Heart left ventricle (tissue), 13 donors: Measurements from ENCODE around the gene HERC4.

Source experiments
- POLR2A ChIP-seq, 2 donors: fragments of 450-650 bp; IDR thresholded peaks; one replicate each; pipeline ENCODE4 v1.6.1; 2017; ENCODE audit warnings: antibody characterized with exemption in 2 of 2, mild to moderate bottlenecking in 2 of 2, moderate library complexity in 2 of 2
- TF ChIP-seq, protein P1 (sequence below), 12 donors: fragments of 200-600 bp; sonication (generic) in 4 of 12; IDR thresholded peaks; one replicate each; pipeline versions ENCODE4 v1.5.0 to v1.8.0; 2018 to 2022; ENCODE audit warnings: antibody characterized with exemption in 12 of 12, mild to moderate bottlenecking in 5 of 12
- donor health status: ischemic (EF 13 %, LVEDD 7.1; RV severe dilation, severe dysfunction).
- donor health status: DM: no; HTN: yes; CAD: no.
- donor health status: DM: no; HTN: no; CAD: no.
- donor health status: ischemic (EF 25% LVEDD 6.9; RV normal size, moderate dysfunction).
- donor health status: ischemic (EF 25% LVEDD 5.7; RV mildly dilated, moderate dysfunction).
- donor health status: ischemic (EF 35%, LVEDD 5.7; RV mildly dilated, moderate dysfunction).
- donor health status: nonischemic (EF 11% LVEDD 7.7; RV severe dilation, severe dysfunction).
- donor health status: DM: yes; HTN: yes; CAD: no.
- donor health status: PGD.
- donor health status: ischemic (EF 29% LVEDD 5.4; RV normal size, mild dysfunction).
- donor health status: nonischemic (EF 23%, LVEDD 6.1; RV moderate dilation, normal function).

DNA sequence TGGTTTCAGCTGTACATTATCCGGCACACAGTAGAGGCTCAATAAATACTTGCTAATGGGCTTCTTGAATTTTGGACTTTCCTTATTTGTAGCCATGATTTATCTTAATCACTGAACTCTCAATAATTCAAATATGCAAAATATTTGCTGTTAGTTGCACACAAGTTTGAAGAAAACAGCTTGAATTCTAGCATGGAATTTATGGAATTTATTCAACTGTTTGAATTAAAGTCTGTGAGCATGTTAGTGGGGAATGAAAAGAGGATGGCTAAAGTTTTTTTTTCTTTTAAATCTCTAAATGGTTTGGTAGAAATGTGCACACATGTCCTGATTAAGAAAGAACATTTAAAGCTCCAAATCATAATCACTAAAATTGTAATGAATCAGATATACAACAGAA lies 148.1 kb downstream of the HERC4 start:
- no peak for TF ChIP-seq POLR2A (IDR thresholded peaks at IDR 0.05)
- TF ChIP-seq, protein P1, sequence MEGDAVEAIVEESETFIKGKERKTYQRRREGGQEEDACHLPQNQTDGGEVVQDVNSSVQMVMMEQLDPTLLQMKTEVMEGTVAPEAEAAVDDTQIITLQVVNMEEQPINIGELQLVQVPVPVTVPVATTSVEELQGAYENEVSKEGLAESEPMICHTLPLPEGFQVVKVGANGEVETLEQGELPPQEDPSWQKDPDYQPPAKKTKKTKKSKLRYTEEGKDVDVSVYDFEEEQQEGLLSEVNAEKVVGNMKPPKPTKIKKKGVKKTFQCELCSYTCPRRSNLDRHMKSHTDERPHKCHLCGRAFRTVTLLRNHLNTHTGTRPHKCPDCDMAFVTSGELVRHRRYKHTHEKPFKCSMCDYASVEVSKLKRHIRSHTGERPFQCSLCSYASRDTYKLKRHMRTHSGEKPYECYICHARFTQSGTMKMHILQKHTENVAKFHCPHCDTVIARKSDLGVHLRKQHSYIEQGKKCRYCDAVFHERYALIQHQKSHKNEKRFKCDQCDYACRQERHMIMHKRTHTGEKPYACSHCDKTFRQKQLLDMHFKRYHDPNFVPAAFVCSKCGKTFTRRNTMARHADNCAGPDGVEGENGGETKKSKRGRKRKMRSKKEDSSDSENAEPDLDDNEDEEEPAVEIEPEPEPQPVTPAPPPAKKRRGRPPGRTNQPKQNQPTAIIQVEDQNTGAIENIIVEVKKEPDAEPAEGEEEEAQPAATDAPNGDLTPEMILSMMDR (IDR thresholded peaks at IDR 0.05), result no peak
